Ramos (cell line): Measurements from ENCODE around the gene SOX9.

ENCODE experiments used
- in situ Hi-C: fragments of 300-500 bp; cut with MboI; formaldehyde crosslinking; loops from one replicate; pipeline ENCODE4 v1.14.3; 2022; ENCODE audit warnings: low sequenced_read_pairs; ENCODE audit not compliant: unreplicated experiment

The SOX9 gene

DNA sequence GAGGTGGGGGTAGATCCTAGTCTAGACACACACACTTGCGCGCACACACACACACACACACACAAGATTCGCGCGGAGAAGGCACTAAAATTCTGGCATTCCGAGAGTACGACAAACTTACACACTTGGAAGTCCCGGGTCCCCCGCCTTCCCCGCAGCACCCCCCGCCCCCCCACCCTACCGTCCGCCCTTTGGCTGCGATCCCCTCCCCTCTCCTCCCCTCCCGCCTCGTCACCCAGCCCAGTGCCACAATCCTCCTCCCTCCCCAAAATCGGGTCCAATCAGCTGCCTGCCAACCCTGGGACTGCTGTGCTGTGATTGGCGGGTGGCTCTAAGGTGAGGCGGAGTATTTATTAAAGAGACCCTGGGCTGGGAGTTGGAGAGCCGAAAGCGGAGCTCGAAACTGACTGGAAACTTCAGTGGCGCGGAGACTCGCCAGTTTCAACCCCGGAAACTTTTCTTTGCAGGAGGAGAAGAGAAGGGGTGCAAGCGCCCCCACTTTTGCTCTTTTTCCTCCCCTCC is at the start of gene SOX9:
TSS of gene SOX9 (plus strand) at position 379 of the 522 bp plus-strand sequence. CDS start 372 bp downstream, outside the sequence.
- in situ Hi-C loops, result loop anchor here (25.0 kb wide), 1 partner anchor 633 kb away; no protein-coding TSS in a partner anchor

DNA sequence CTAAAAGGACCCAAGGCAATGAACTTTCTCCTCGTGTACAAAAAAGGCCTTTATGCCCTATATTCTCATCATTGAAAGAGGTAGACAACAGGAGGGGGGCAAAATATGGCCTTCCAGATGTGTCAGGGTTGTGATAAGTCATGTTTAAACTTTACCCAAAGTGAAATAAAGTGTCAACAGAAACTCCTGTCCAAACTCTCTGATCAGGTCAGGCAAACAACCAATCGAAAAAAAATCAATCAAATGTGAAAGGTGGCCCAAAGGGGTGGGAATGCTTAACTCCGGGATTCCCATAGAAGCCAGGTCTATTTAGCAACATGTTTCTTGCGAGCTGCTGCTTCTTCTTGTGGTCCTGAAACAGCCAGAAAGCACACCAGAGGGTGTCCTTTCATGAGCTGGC is 49.5 kb upstream of the SOX9 start:
- in situ Hi-C loops, result no loop called here

DNA sequence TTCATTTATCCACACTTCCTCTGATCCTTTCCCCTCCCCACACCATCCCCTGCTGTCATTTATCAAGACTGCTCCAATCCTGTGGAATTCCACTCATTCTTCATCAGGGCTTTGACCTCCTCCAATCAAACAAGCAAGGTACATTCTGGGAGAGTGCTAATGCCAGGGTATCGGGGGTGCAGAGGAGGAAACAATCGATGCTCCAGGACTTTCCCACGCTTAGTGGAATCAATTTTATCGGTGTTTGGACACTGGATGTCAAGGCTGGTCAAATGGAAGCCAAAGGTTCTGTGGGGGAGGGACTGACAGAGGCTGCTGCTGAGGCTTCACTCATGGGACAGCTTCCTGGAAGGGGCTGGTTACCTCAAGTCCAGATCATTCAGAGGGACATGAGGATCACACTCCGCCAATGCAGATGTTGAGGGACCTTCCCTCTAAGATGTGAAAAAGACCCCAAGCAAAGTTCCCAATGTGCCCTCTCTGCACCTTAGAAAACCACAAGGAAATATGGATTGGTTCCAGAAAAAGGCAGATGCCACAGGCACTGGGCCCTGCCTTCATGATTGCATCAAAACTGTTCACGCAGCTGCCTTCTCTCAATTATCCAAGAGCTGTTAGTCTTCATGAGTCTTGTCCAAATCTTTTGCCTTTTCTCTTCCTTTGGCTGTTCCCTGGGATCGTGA is 44.7 kb upstream of the SOX9 start:
- in situ Hi-C loops, result no loop called here

DNA sequence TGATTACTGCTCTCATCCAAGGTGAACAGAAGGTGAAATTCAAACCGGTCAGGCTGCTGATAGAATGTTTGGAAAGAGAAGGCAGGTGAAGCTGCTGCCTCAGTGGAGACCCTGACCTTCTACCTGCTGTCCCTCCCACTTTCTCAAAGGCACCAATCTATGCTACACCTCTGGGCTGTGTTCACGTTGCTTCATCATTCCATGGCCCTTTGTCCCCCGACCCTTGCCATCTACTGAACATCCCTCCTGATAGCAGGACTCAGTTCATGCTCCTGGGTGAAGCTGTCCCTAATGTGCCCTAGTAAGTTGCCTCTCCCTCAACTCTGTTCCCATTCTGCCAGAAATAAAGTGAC is 44.2 kb upstream of the SOX9 start:
- in situ Hi-C loops, result no loop called here

DNA sequence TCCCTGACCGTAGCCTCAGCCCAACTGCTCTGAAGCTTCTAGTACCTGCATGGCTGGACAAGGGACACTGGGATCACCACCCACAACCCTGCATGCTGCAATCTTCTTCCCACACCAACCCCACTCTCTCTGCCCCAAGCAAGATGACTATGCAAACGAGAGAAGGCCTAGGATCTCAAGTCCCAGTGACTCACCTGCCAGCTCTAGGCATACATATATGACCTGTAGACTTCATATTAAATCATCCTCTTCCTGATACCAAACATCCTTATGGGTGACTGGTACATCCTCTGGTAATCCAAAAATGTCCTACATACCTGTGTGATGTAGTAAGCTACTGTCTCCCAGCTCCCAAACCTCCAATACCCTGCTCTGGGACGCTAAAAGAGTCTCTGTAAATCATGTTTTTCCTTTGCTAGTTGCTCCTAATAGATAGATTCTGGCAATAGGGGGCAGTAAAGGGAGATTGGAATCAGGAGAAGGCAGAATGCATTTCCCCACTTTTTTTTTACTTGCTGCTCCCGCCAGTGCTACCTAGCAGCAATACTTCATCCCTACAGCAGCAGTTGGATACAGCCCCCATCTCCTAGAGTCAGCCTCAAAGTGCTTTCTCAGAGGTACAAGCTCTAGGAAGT is 43.4 kb upstream of the SOX9 start:
- in situ Hi-C loops, result no loop called here

DNA sequence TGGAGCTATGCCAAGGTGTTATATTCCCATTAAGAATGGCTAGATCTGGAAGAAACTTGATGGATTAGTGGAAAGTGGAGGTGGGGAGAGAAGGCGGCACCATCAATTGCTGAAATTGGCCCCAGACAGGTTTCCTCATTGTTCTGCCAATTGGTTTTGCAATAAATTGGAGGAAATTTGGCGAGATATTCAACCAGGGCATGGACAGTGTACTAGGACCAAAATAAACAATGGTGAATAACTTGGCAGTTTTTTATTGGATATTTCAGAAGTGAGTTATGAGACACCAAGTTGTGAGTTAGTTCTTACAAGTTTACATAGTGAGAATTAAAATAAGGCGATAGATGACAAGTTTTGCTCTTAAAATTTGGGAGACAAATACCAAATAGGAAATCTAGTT is 41.1 kb upstream of the SOX9 start:
- in situ Hi-C loops, result no loop called here

DNA sequence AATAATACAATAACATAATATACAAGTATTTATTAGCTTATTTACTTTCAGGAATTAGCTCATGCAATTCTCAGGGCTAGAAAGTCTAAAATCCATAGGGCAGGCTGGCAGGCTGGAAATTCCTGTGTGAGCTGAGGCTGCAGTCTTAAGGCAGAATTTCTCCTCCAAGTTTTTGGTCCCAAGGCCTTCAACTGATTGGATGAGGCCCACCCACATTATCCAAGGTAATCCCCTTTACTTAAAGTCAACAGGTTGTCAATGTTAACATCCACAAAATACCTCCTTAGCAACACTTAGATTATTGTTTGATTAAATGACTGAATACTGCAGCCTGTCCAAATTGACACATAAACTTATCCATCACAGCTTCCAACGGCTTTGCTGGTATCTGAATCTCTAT is 32.9 kb upstream of the SOX9 start:
- in situ Hi-C loops, result no loop called here

DNA sequence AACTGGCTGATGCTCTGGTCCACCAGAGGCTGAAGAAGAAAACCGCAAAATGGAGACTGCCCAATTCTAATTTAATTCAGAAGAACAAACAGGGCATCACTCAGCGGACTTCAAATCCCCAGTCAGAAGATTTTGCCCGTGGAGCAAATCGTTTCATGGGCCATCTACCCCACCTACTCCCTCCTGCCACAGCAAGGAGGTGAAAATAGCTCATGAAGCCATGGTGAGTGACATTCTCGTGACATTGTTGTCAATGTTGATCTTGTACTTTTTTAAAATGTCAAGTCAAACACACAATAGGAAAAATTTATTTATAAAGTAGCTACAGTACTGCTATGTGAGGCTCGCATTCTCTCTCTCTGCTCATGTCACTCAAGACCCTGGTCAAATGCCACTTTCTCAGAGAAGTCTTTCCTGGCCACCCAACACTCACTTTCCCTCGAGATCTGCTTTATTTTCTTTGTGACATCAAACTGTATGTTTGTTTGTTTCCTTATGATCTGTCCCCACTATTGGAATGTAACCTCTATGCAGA is 31.3 kb upstream of the SOX9 start:
- in situ Hi-C loops, result no loop called here

DNA sequence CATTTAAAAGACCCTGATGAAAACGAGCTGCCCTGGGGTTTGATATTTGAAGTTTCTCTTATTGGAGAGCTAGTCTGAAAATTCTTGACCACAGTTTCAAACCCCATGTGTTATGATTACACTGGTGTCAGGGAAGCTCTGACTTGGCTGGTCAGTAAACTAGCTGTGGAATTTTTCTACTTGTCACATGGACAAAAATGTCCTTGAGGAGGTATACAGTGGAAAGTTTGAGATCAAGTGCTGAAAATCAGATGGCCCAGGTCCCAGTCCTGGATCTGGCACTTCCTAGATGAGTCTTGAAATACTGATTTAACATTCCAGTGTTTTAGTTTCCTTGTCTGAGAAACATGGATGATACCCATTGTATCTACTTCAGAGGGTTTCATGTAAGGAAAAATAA is 30.7 kb upstream of the SOX9 start:
- in situ Hi-C loops, result no loop called here

DNA sequence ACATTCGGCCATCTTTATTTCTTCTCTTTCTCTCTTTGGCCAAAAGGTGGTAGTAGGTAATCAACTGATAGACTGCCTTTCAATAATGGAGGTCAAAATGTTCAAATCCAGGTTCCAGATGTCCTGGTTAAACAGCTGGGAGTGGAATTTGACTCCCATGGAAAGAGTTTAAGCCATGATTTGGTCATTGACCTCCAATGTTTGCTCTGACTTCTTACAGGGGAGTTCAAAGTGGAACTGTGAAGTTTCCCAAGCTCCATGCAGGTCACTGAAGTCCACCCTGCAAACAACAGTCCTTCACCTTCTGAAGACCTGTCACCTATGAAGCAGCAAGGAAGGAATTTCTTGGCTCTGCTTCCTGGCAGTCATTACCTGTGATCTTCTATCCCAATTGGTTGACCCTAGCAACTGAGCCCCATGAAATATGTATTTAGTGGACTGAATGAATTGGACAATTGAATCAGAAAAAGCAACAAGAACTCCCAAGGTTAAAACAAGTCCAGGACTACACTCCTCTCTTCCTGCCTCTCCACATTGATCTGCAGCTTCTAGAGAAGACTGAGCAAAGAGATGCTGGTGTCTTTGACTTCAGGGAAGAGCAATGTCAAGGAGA is 28.0 kb upstream of the SOX9 start:
- in situ Hi-C loops, result no loop called here

DNA sequence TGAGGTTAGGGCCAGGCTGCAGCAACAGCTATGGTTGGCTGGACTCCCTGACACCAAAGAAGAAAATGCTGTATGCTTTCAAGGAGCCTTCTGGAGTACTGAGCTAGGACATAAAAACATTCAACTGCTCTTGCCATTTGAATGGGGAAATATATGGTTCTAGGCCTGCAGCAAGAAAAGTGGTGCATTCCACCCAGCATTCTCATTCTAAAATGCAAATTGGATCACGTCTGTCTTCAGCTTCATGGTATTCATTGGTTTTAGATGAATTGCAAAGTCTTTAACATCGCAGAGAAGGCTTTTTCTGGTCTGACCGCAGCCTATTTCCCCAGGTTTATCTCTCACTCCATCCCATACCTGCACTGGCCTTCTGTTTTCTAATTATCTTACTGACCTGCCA is 27.1 kb upstream of the SOX9 start:
- in situ Hi-C loops, result no loop called here

DNA sequence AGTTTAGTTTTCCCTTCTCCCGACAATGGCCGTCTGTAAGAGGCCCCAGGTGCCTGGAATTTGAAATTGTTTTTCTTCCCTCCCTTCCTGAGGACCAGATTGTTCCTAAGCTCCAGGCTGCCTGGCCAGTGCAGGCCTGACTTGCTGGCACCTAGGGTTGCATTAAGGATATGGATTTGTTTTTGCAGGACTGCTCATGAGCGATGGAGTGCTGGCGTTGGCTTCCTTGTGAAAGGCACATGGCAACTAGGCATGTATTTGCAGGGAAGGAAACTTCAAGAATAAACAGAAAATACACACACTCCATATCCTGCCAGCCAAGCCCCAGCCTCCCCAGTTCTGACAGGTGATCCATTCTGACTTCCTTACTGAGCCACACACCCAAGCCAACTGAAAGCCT is 25.5 kb upstream of the SOX9 start:
- in situ Hi-C loops, result no loop called here

DNA sequence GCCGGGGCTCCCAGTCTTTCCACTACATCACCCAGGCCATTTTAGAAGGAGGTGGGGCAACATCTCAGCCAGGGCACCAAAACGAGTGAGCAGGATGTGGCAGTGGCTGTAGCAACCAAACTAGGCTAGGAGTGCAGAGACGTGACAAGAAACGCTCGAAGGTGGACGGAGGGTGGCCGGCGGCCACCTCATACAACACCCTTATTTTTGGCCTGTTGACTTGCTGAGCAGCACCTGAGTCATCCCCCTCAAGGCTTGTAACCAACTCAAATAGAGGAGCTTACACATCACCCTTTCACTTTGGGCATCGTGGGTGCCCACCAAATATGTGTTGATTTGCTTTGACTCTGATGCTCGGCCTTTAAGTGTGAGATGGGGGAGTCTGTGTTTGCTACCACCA is 23.7 kb upstream of the SOX9 start:
- in situ Hi-C loops, result no loop called here

DNA sequence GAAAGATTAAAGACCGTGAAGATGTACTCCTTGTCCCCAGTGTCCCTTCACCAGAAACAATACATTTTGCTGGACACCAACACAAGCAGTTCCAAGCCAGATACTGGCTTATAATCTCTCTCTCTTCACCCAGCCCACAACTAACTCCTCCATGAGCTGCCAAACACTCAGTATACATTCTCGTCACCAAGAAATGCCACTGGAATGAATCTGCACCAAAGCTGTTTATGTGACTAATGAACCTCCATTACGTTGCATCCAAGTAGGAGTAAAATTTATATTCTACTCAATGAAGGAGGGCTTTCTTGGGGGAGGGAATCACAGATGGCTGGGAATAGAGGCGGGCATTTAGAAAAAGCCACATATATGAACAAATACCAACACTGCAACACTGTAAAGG is 20.9 kb upstream of the SOX9 start:
- in situ Hi-C loops, result loop anchor here (25.0 kb wide), 1 partner anchor 613 kb away; no protein-coding TSS in a partner anchor

DNA sequence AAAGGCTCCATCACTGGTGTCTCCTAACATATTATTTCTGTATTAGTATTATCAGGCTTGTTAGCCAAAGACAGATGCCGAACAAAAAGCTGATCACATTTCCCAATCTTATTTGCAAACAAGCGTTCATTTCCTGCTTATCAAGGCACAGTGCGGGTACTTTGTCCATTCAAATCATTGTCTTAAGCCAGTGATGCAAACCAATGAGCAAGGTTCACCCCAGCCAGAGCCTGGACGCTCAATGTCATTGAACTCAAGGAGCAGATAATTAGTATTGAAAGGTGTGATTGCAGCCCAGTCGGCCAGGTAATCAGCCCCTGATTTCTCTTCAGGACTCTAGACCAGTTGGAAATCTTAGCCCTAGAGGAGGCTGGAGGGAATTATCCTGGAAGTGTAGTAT is 20.4 kb upstream of the SOX9 start:
- in situ Hi-C loops, result loop anchor here (25.0 kb wide), 1 partner anchor 613 kb away; no protein-coding TSS in a partner anchor

DNA sequence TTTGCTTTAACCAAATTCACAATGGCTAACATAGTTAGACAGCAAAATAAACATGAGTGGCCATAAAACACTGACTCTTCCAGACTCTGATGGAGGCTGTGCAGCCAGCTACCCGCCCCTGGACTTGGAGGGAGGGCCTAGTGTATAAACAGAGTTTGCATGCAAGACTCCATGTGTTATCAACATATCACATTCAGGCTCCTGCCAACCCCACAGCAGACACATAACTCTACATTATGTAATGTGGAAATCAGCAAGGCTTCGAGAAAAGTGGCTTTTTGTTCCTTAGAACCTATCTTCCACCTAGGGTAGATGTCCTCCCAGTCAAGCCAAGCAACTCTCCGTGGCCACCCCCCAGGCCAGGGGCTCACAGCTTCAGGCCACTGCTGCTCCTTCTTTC is 19.3 kb upstream of the SOX9 start:
- in situ Hi-C loops, result loop anchor here (25.0 kb wide), 1 partner anchor 614 kb away; no protein-coding TSS in a partner anchor

DNA sequence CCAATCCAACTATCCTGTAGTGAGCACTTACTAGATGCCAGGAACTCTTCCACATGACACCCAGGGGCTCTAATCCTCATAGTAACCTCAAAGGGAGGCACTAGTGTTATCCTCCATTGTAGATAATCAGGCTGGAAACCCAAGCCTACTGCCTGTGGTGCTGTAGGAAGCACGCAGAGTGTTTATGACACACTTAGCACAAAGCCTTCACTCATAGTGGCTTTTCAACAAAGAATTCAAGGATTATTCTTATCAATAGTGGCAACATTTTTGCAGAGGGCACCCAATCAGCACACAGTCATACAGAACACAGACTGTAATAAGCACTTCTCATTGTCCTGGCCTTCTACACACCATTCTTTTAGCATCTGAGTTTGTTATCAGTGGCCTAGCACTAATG is 18.5 kb upstream of the SOX9 start:
- in situ Hi-C loops, result loop anchor here (25.0 kb wide), 1 partner anchor 615 kb away; no protein-coding TSS in a partner anchor

DNA sequence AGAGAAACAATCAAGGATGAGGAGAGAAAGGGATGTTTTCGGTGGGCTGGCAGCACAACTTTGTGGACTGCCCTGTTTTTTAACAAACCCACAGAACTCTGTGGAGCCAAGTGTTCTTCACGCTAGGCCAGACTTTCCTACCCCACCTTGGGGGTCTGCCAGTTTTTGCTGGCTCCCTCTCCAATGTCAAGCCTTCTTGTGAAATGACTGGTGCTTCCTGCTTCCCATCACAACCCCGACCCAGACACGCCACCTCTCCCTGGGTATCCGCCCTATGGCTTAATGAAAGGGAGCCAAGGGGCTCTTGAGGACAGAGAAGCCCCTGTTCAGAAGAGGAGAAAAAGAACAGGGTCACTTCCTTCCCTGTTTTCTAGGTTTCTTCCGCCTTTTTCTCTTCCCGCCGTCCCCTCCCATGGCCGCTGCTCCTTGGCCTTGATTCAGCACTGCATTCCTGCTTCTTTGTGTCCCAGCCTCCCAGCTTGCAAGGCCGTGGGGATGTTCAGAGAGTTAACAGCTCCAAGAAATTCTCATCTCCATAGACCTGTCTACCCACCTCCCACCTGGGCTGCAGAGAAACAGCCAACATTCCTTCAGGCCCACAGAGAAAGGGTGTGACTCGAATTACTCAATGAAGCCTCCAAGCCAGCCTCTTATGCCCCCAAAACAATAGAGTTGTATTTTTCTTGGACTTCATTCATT is 16.5 kb upstream of the SOX9 start:
- in situ Hi-C loops, result loop anchor here (25.0 kb wide), 1 partner anchor 617 kb away; no protein-coding TSS in a partner anchor

DNA sequence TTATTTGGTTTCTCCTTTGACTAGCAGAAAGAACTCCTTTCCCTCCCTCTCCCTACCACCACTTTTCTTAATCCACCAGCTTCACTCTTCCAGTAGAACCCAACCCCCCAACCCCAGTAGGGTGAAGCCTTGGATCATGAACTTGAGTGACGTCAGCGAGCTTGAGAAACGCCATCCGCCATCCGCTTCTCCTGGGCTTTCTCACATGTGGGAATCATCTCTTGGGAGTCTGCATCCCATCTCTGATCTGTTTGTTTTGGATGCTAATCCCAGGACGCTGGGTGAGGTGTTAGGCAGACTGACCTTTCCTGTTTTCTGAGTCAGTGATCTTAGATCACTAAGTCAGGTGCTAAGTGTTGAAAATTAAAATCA is 16.0 kb upstream of the SOX9 start:
- in situ Hi-C loops, result loop anchor here (25.0 kb wide), 1 partner anchor 618 kb away; no protein-coding TSS in a partner anchor

DNA sequence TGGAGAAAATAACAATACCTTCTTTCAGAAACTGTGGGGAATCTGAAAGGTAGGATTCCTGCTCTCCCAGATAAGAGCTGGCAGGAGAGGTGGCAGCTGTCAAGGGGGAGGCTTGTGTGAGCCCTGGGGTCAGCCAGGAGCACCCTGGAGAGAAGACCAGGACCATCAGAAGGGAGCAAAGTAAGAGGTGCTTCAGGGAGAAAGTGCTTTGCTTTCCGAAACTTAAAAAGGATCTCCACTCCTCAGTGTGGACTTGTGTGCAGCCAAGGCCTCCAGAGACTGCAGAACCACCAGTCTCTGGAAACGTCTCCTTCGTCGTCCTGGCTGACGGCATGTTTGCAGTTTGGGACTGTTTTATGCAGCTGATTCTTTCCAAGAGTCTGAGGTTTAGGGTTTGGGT is 13.7 kb upstream of the SOX9 start:
- in situ Hi-C loops, result loop anchor here (25.0 kb wide), 1 partner anchor 620 kb away; no protein-coding TSS in a partner anchor
